HepG2 (cell line): ENCODE measurements around the gene IHH. TPM values are rescaled to one million over a fixed set of nuclear protein-coding genes. Genes with fewer than 3 reads are reported as not detected.

Experiments used
- ARID5B ChIP-seq: IDR thresholded peaks from 2 replicates; pipeline ENCODE4 v1.4.0; 2020; ENCODE audit warnings: mild to moderate bottlenecking, missing genetic modification reagents
- BORCS8-MEF2B ChIP-seq: sonication (generic); formaldehyde crosslinking; IDR thresholded peaks from 2 replicates; pipeline ENCODE4 v1.8.0; 2022; ENCODE audit warnings: mild to moderate bottlenecking, missing genetic modification reagents
- FOXO1 ChIP-seq: sonication (generic); formaldehyde crosslinking; IDR thresholded peaks from 2 replicates; pipeline ENCODE4 v1.4.0; 2020; ENCODE audit warnings: missing genetic modification reagents
- HOXA9 ChIP-seq: sonication (generic); formaldehyde crosslinking; IDR thresholded peaks from 2 replicates; pipeline ENCODE4 v1.8.1; 2022; ENCODE audit warnings: missing genetic modification reagents, mild to moderate bottlenecking, moderate library complexity, borderline replicate concordance
- ISX ChIP-seq: sonication (generic); formaldehyde crosslinking; conservative IDR thresholded peaks from 2 replicates; pipeline ENCODE4 v1.5.0; 2020; ENCODE audit warnings: missing genetic modification reagents
- PPARG ChIP-seq: conservative IDR thresholded peaks from 2 replicates; pipeline ENCODE4 v1.6.1; 2016; ENCODE audit warnings: missing biosample characterization, missing genetic modification reagents
- PRDM4 ChIP-seq: sonication (generic); formaldehyde crosslinking; IDR thresholded peaks from 2 replicates; pipeline ENCODE4 v1.9.0; 2021; ENCODE audit warnings: missing genetic modification reagents, borderline replicate concordance
- SIX4 ChIP-seq: sonication (generic); formaldehyde crosslinking; IDR thresholded peaks from 2 replicates; pipeline ENCODE4 v1.4.0; 2020; ENCODE audit warnings: missing genetic modification reagents
- ZBTB49 ChIP-seq: sonication (generic); formaldehyde crosslinking; IDR thresholded peaks from 2 replicates; pipeline ENCODE4 v1.4.0; 2020; ENCODE audit warnings: missing genetic modification reagents, borderline replicate concordance
- ZMAT3 ChIP-seq: sonication (generic); formaldehyde crosslinking; conservative IDR thresholded peaks from 2 replicates; pipeline ENCODE4 v1.7.0; 2021; ENCODE audit warnings: missing genetic modification reagents
- ZNF318 ChIP-seq: sonication (generic); formaldehyde crosslinking; IDR thresholded peaks from 2 replicates; pipeline ENCODE4 v1.4.0; 2020; ENCODE audit warnings: mild to moderate bottlenecking, missing genetic modification reagents
- polyA plus RNA-seq, 8 experiments: library from polyadenylated mRNA; depleted of rRNA in 3 of 8; stranded (reverse) in 7 of 8; unstranded in 1 of 8; fragments of >200 nt; fragmentation: Illumina TruSeq in 4 of 8; extraction: Trizol in 4 of 8; gene quantifications; 2 replicates each; pipeline versions ENCODE4 v1.2.1 to v1.2.3, GENCODE V29; 2011 to 2016; ENCODE audit warnings: low read depth in 4 of 8, missing spikeins in 1 of 8, mixed read lengths in 1 of 8; ENCODE audit not compliant: insufficient read depth in 1 of 8
- total RNA-seq, 5 experiments: library from RNA; depleted of rRNA; stranded (reverse); fragments of >200 nt; fragmentation: Illumina TruSeq; extraction: Trizol; gene quantifications; 2 replicates each; pipeline ENCODE4 v1.2.3, GENCODE V29; 2016; ENCODE audit warnings: low read depth in 1 of 5

The IHH gene
- total and polyA plus RNA-seq, 2 of the 13 experiments (the other 11 are each of a cell fraction or from before 2014, with no cell fraction given): 0.42 TPM; not detected in 1

GRCh38 chr2:219045937-219046550 is 14.7 kb downstream of the IHH start (continued):
- TF ChIP-seq PRDM4 (CRISPR knock-in tag) (no peak), SIX4 (CRISPR knock-in tag) (peak; percentile 80; the same call in 1 of the 2 replicates), ARID5B (CRISPR knock-in tag) (peak; percentile 31; the same call in 1 of the 2 replicates), ZMAT3 (0 out of 2 replicates have a peak, but pooled peaks have one; percentile 41), HOXA9 (CRISPR knock-in tag) (0 out of 2 replicates have a peak, but pooled peaks have one; percentile 46), ZBTB49 (CRISPR knock-in tag) (peak; percentile 94), BORCS8-MEF2B (CRISPR knock-in tag) (peak; percentile 91), FOXO1 (CRISPR knock-in tag) (0 out of 2 replicates have a peak, but pooled peaks have one; percentile 42), ISX (CRISPR knock-in tag) (0 out of 2 replicates have a peak, but pooled peaks have one; percentile 42), PPARG (CRISPR knock-in tag) (peak; percentile 57; the same call in 1 of the 2 replicates), ZNF318 (CRISPR knock-in tag) (no peak)
